Esophagus squamous epithelium (tissue), 5 donors: ENCODE results near the gene CHMP1A. TPM values are rescaled to one million over a fixed set of nuclear protein-coding genes. Genes with fewer than 3 reads are reported as not detected.
A peak's percentile ranks its signal among the peaks of the same experiment; 100 is the strongest.
"Not testable (repeated sequence)": the region's sequence is repeated elsewhere in the genome, so short reads cannot be mapped to it uniquely, and the experiment has no call there.

Experiments
- DNase-seq: peaks from one replicate; lab custom pipeline; 2025; lab: John Stamatoyannopoulos, UW
- H3K27ac ChIP-seq, 4 donors: fragments of 200-600 bp; sonication (generic); one replicate each; pipeline ENCODE4 v1.5.1; 2016 to 2019; ENCODE audit warnings: mild to moderate bottlenecking in 1 of 4
- H3K27me3 ChIP-seq, 4 donors: fragments of 200-600 bp; sonication (generic); 1 replicate in 3 of 4; 2 replicates in 1 of 4; pipeline versions ENCODE4 v1.5.1 to v1.6.0; 2017 to 2021; ENCODE audit warnings: antibody characterized with exemption in 1 of 4
- H3K36me3 ChIP-seq, 3 donors: fragments of 200-600 bp; sonication (generic); one replicate each; pipeline ENCODE4 v1.5.1; 2016 to 2019
- H3K4me1 ChIP-seq, 3 donors: fragments of 200-600 bp; sonication (generic); one replicate each; pipeline ENCODE4 v1.5.1; 2017 to 2019
- H3K4me3 ChIP-seq, 4 donors: fragments of 200-600 bp; sonication (generic); 1 replicate in 3 of 4; 2 replicates in 1 of 4; pipeline ENCODE4 v1.5.1; 2016 to 2019; ENCODE audit warnings: mild to moderate bottlenecking in 2 of 4, moderate library complexity in 1 of 4
- H3K9me3 ChIP-seq, 3 donors: fragments of 200-600 bp; sonication (generic); one replicate each; pipeline ENCODE4 v1.5.1; 2016 to 2019
- CTCF ChIP-seq, 6 experiments: fragments of 450-650 bp in 4 of 6; fragments of 200-600 bp in 2 of 6; sonication (generic) in 2 of 6; IDR thresholded peaks; one replicate each; pipeline ENCODE4 v1.5.1; 2016 to 2019; ENCODE audit warnings: antibody characterized with exemption in 6 of 6, mild to moderate bottlenecking in 4 of 6, moderate library complexity in 4 of 6
- POLR2A ChIP-seq, 4 donors: fragments of 450-650 bp; IDR thresholded peaks; one replicate each; pipeline ENCODE4 v1.6.1; 2017; ENCODE audit warnings: antibody characterized with exemption in 4 of 4, mild to moderate bottlenecking in 4 of 4, moderate library complexity in 3 of 4
- WGBS, 2 donors: methylation state at CpG; one replicate each; pipeline ENCODE4 v1.1.5; 2018; 5-methylcytosine and 5-hydroxymethylcytosine counted together
- intact Hi-C: fragments of 100-400 bp; cut with DNase I; formaldehyde crosslinking; loops from one replicate; pipeline ENCODE4 v1.15.0; 2022
- total RNA-seq, 4 donors: library from RNA; depleted of rRNA; stranded (reverse); fragments of >200 nt; gene quantifications; one replicate each; pipeline ENCODE4 v1.1.0, GENCODE V29; 2016
- donor health status: DM: yes; HTN: yes; CAD: no.

CHMP1A gene
- total RNA-seq, 4 donors from 2014 or later, result 83.0 to 116 (median 104) TPM

- peaks cover 0 to 14% (median 0%) of the 10 kb centered on the region in 3 donors for H3K36me3 ChIP-seq
- H3K9me3 ChIP-seq, result no peaks in the 10 kb centered on the region
- TF ChIP-seq POLR2A (IDR thresholded peaks at IDR 0.05) (peak in 3 of 4 donors; percentile 80 to 94 (median 93)), CTCF (IDR thresholded peaks at IDR 0.05) (peak in 3 of 6 experiments; percentile 22 to 28 (median 23))
- DNase-seq, result peak; percentile 76
- 5 to 8% methylated on average over 7 of the region's 97 CpGs for WGBS, 2 donors
- H3K4me1 ChIP-seq, result peaks cover 12 to 45% (median 16%) of the 10 kb centered on the region in 3 donors
- peak within 1 kb of the TSS; percentile 64 to 78 (median 71) for H3K4me3 ChIP-seq
- peak within 1 kb of the TSS; percentile 89 to 94 (median 92) for H3K27ac ChIP-seq
- intact Hi-C loops, result loop anchor here (10.0 kb wide), 1 partner anchor 93 kb away; no protein-coding TSS in a partner anchor
- peaks cover 0 to 18% (median 0%) of the 10 kb centered on the region in 4 donors for H3K27me3 ChIP-seq
Measured at GRCh38 chr16:89701425-89702406, 44.2 kb upstream of the CHMP1A start, which contains the start of gene SPATA2L. Gene SPATA2L, minus strand, starts transcription at chr16:89701705. Its CDS starts 473 bp downstream, at chr16:89701232.

GRCh38 chr16:89700649-89701424, 43.3 kb upstream of the CHMP1A start:
- intact Hi-C loops, result loop anchor here (10.0 kb wide), 1 partner anchor 94 kb away; no protein-coding TSS in a partner anchor
- no peak for TF ChIP-seq POLR2A (IDR thresholded peaks at IDR 0.05)
- peak in 2 of 6 experiments; percentile 27 to 37 for TF ChIP-seq CTCF (IDR thresholded peaks at IDR 0.05)
- 0% methylated on average over 5 of the region's 78 CpGs; no CpG with 5 or more reads in 1 of the 2 donors for WGBS, 2 donors

GRCh38 chr16:89700100-89700648, 42.7 kb upstream of the CHMP1A start:
- H3K27me3 ChIP-seq, result peaks cover 0 to 18% (median 0%) of the 10 kb centered on the region in 4 donors
- DNase-seq, result peak; percentile 89
- peak overlapping the region; percentile 64 to 78 (median 71) for H3K4me3 ChIP-seq
- WGBS, 2 donors, result 0% methylated on average over 18 of the region's 30 CpGs; no CpG with 5 or more reads in 1 of the 2 donors
- intact Hi-C loops, result loop anchor here (10.0 kb wide), 1 partner anchor 95 kb away; no protein-coding TSS in a partner anchor
- no peaks in the 10 kb centered on the region for H3K9me3 ChIP-seq
- peak overlapping the region; percentile 89 to 94 (median 92) for H3K27ac ChIP-seq
- H3K4me1 ChIP-seq, result peaks cover 12 to 36% (median 20%) of the 10 kb centered on the region in 3 donors
- H3K36me3 ChIP-seq, result peaks cover 0 to 30% (median 0%) of the 10 kb centered on the region in 3 donors
- peak in 1 of 4 donors; percentile 36 for TF ChIP-seq POLR2A (IDR thresholded peaks at IDR 0.05)
- peak; percentile 67 to 94 (median 90) for TF ChIP-seq CTCF (IDR thresholded peaks at IDR 0.05)

More at GRCh38 chr16:89700649-89701424, 43.3 kb upstream of the CHMP1A start:
- peak overlapping the region; percentile 64 to 78 (median 71) for H3K4me3 ChIP-seq
- peaks cover 12 to 41% (median 20%) of the 10 kb centered on the region in 3 donors for H3K4me1 ChIP-seq
- H3K36me3 ChIP-seq, result peaks cover 0 to 23% (median 0%) of the 10 kb centered on the region in 3 donors
- peak overlapping the region; percentile 89 to 94 (median 92) for H3K27ac ChIP-seq
- H3K27me3 ChIP-seq, result peaks cover 0 to 18% (median 0%) of the 10 kb centered on the region in 4 donors
- H3K9me3 ChIP-seq, result no peaks in the 10 kb centered on the region
- DNase-seq, result no peak

GRCh38 chr16:89699629-89700099, 42.2 kb upstream of the CHMP1A start:
- WGBS, 2 donors, result 58 to 81% methylated on average over 9 to 14 of the region's 18 CpGs

GRCh38 chr16:89698717-89699116, 41.2 kb upstream of the CHMP1A start:
- intact Hi-C loops, H3K4me3 ChIP-seq, DNase-seq, H3K9me3 ChIP-seq, H3K27me3 ChIP-seq, H3K27ac ChIP-seq: not testable (repeated sequence)
- peaks cover 7 to 44% (median 7%) of the 10 kb centered on the region in 3 donors for H3K36me3 ChIP-seq
- WGBS, 2 donors, result 96% methylated on average over 13 to 14 of the region's 14 CpGs
- peaks cover 12 to 36% (median 20%) of the 10 kb centered on the region in 3 donors for H3K4me1 ChIP-seq

More at GRCh38 chr16:89699629-89700099, 42.2 kb upstream of the CHMP1A start:
- peaks cover 0 to 14% (median 0%) of the 10 kb centered on the region in 4 donors for H3K27me3 ChIP-seq
- H3K36me3 ChIP-seq, result peaks cover 0 to 35% (median 0%) of the 10 kb centered on the region in 3 donors
- not testable (repeated sequence) for DNase-seq, H3K9me3 ChIP-seq
- peak overlapping the region in 3 of 4 donors; percentile 68 to 78 (median 74) for H3K4me3 ChIP-seq
- H3K4me1 ChIP-seq, result peaks cover 12 to 36% (median 20%) of the 10 kb centered on the region in 3 donors
- H3K27ac ChIP-seq, result peak overlapping the region; percentile 19 to 94 (median 90)
- intact Hi-C loops, result loop anchor here (10.0 kb wide), 1 partner anchor 95 kb away; no protein-coding TSS in a partner anchor
